GM12872 (cell line): ENCODE measurements around the gene DPH1.

Experiments used
- TF ChIP-seq, protein P1 (sequence below): IDR thresholded peaks from 3 replicates; pipeline ENCODE4 v1.5.1; 2011; ENCODE audit warnings: low read depth, mild to moderate bottlenecking, low read length, moderate library complexity; ENCODE audit not compliant: insufficient read depth

DPH1 gene

GRCh38 chr17:2012499-2012898 is 17.5 kb upstream of the DPH1 start:
- TF ChIP-seq, protein P1, sequence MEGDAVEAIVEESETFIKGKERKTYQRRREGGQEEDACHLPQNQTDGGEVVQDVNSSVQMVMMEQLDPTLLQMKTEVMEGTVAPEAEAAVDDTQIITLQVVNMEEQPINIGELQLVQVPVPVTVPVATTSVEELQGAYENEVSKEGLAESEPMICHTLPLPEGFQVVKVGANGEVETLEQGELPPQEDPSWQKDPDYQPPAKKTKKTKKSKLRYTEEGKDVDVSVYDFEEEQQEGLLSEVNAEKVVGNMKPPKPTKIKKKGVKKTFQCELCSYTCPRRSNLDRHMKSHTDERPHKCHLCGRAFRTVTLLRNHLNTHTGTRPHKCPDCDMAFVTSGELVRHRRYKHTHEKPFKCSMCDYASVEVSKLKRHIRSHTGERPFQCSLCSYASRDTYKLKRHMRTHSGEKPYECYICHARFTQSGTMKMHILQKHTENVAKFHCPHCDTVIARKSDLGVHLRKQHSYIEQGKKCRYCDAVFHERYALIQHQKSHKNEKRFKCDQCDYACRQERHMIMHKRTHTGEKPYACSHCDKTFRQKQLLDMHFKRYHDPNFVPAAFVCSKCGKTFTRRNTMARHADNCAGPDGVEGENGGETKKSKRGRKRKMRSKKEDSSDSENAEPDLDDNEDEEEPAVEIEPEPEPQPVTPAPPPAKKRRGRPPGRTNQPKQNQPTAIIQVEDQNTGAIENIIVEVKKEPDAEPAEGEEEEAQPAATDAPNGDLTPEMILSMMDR = no peak

DNA sequence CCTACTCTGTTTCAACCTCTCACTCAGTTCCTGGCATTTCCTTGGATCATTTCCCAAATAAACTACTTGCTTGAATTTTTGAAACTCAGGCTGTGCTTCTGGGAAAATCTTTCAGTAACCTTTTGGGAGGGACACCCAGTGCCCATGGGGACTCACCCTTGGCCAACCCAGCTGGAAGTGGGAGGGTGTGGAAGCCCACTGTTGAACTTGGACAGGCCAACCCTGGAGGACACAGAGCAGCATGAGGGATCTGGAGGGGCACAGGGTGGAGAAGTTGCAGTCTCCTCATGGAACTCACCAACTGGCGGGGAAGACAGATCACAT is 16.0 kb upstream of the DPH1 start:
- TF ChIP-seq, protein P1 = no peak

GRCh38 chr17:2015314-2015713 is 14.6 kb upstream of the DPH1 start:
- TF ChIP-seq, protein P1 = no peak

GRCh38 chr17:2016494-2016893 is 13.5 kb upstream of the DPH1 start:
- TF ChIP-seq, protein P1 = no peak

DNA sequence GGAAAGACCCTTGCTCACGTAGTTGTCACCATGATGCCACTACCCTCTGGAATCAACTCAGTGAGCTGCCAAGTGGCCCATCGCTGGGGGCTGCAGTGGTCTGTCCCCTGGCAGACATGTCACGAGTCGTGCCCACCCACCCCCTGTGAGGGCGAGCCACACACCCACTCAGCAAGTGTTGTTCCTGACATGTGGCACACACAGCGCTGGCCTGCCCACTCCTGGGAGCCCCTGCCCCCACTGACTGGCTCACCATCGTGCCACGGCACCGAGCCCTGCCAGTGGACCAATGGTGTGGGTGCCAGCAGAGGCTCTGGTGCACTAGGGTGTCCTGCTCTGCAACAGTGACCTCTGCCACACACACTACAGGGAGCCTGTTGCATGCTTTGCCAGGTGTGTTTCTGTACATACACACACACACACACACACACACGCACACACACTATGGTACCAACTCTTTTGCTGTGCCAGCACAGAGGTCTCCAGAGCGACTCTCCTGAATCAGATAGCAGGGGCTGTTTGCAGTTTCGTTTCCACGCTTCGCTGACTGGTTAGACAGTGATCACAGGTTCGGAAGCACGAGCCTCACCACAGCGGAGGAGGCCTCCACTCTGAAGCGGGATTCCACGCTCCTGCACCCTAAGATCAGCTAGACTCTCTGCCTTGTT is 12.5 kb upstream of the DPH1 start:
- TF ChIP-seq, protein P1 = no peak

DNA sequence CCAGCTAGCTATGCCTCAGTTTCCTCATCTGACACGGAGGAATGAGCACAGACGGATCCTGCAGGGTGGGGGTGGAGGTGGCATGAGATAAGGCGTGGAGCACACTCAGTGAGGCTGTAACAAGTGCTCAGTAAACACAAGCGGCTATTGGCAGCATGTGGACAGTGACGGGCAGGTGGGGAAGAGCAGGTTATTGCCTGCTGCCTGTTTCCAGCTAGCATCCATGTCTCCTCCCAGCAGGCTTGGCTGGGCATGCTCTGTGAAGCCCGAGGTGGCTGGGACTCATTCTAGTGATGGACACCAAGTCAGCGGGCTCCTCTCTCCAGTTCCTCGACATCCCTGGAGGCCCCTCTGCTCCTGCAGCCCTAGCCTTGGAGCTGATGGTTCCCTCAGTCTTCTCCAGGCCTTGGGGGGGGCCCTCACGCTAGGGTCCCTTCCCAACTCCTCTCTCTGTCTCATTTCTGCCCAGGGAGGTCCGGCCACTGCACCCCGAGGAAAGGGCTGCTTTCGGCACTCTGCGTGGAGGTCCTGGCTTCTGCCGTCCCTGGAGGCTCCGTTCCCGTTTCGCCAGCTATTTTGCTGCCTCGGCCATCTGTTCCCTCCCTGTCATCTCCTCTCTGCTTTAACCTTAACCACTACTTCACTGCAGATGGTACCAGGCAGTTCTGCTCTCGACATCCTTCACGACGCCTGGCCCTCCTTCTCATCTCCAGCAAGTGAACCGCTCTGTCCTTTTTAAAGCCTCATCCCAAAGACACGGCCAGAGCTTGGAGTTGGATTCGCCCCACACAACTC is 11.0 kb upstream of the DPH1 start:
- TF ChIP-seq, protein P1 = no peak

DNA sequence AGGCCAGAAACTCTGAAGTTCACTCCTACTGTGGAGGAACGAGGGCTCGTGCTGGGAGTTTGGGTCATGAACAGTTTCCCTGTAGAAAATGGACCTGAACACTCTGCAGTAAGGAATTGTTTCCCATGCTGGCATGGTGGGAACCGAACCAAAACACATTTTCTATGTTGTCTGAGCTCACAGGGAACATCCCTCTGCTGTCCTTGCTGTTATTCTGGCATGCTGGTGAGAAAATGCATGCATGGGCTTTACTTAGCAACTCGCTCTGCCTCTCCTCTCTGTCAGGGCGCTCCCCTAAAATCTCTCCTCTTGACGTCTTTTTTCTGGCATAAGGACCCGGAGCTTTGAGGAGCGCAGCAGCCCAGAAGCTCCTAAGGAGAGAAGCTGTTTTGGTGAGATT is 10.2 kb upstream of the DPH1 start:
- TF ChIP-seq, protein P1 = no peak
